ENCODE measurements around the gene LAMB2. TPM values are rescaled to one million over a fixed set of nuclear protein-coding genes. Genes with fewer than 3 reads are reported as not detected.

The LAMB2 gene
- polyA plus RNA-seq, 1 donor (not counting 4 experiments of a cell fraction or from before 2014, with no cell fraction given) = 108 TPM

DNA sequence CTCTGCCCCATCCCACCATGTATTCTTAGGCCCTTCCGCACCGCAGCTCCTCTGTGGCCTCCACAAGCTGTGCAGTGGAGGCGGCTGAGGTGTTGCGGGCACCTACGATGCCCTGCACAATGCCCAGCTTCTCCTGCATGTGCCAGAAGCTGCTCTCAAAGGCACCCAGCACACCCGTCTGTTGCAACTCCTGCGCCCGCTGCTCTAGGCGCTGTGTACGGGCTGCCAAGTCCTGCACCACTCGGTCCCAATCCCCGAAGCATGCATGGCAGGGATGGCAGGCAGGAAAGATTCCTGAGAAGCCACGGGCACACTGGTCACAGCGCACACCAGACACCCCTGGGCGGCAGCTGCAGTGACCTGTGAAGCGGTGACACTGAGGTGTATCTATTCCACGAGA is 9.2 kb downstream of the LAMB2 start:
- Histone ChIP-seq H3K9me3 (ENCODE audit: control insufficient read depth, low read depth, low read length) (no peaks in the 10 kb centered on the region), H3K9me1 (ENCODE audit: control insufficient read depth, extremely low read depth, insufficient read depth, low read length) (peaks cover 2% of the 10 kb centered on the region), H3K79me2 (ENCODE audit: control insufficient read depth, insufficient read depth, low read length) (peaks cover 15% of the 10 kb centered on the region), H3K9ac (ENCODE audit: control insufficient read depth, extremely low read depth, insufficient read depth, low read length) (no peak overlapping the region), H3K36me3 (ENCODE audit: control insufficient read depth in 2 of 2, extremely low read depth in 1 of 2, insufficient read depth in 2 of 2, low read length in 2 of 2) (peaks cover 33 to 38% of the 10 kb centered on the region in 2 experiments), H3K27me3 (ENCODE audit: control insufficient read depth, extremely low read depth, insufficient read depth, low read length) (no peaks in the 10 kb centered on the region), H3K4me3 (ENCODE audit: control insufficient read depth in 2 of 3, extremely low read depth in 1 of 3, insufficient read depth in 2 of 3, low read depth in 1 of 3, low read length in 3 of 3) (no peak overlapping the region), H3K4me2 (ENCODE audit: control insufficient read depth, extremely low read depth, insufficient read depth, low read depth, low read length) (no peak overlapping the region), H2AFZ (ENCODE audit: control insufficient read depth, low read length) (no peak overlapping the region), H3K27ac (ENCODE audit: control insufficient read depth, insufficient read depth, low read length) (no peak overlapping the region), H3K4me1 (ENCODE audit: control insufficient read depth, extremely low read depth, insufficient read depth, low read length) (peaks cover 13% of the 10 kb centered on the region), H4K20me1 (ENCODE audit: control insufficient read depth, extremely low read depth, insufficient read depth, low read length) (no peaks in the 10 kb centered on the region)
- TF ChIP-seq EZH2 (IDR thresholded peaks at IDR 0.05; ENCODE audit: low read length) (no peak), CTCF (optimal IDR thresholded peaks at IDR 0.05 in 1 of 3, IDR thresholded peaks at IDR 0.05 in 1 of 3, conservative IDR thresholded peaks at IDR 0.05 in 1 of 3; ENCODE audit: extremely low read depth in 1 of 3, insufficient read depth in 2 of 3, low read length in 3 of 3) (no peak)
- no peak for DNase-seq (ENCODE audit: low read depth, low spot score)
- dilution Hi-C loops (cut with MboI; ENCODE audit: extremely low pct_ligation_motif_present, low sequenced_read_pairs) = no loop called here
- no peak for FAIRE-seq

- TF ChIP-seq CTCF (optimal IDR thresholded peaks at IDR 0.05 in 1 of 3, IDR thresholded peaks at IDR 0.05 in 1 of 3, conservative IDR thresholded peaks at IDR 0.05 in 1 of 3; ENCODE audit: extremely low read depth in 1 of 3, insufficient read depth in 2 of 3, low read length in 3 of 3) (no peak), EZH2 (IDR thresholded peaks at IDR 0.05; ENCODE audit: low read length) (no peak)
- no peak overlapping the region for H2AFZ ChIP-seq (ENCODE audit: control insufficient read depth, low read length)
- no peak for FAIRE-seq
- H3K36me3 ChIP-seq (ENCODE audit: control insufficient read depth in 2 of 2, extremely low read depth in 1 of 2, insufficient read depth in 2 of 2, low read length in 2 of 2) = peaks cover 27 to 38% of the 10 kb centered on the region in 2 experiments
- H3K4me2 ChIP-seq (ENCODE audit: control insufficient read depth, extremely low read depth, insufficient read depth, low read depth, low read length) = no peak overlapping the region
- peaks cover 2% of the 10 kb centered on the region for H3K9me1 ChIP-seq (ENCODE audit: control insufficient read depth, extremely low read depth, insufficient read depth, low read length)
- H3K9me3 ChIP-seq (ENCODE audit: control insufficient read depth, low read depth, low read length) = no peaks in the 10 kb centered on the region
- peaks cover 13% of the 10 kb centered on the region for H3K4me1 ChIP-seq (ENCODE audit: control insufficient read depth, extremely low read depth, insufficient read depth, low read length)
- no peak for DNase-seq (ENCODE audit: low read depth, low spot score)
- no peak overlapping the region for H3K4me3 ChIP-seq (ENCODE audit: control insufficient read depth in 2 of 3, extremely low read depth in 1 of 3, insufficient read depth in 2 of 3, low read depth in 1 of 3, low read length in 3 of 3)
- no peak overlapping the region for H3K27ac ChIP-seq (ENCODE audit: control insufficient read depth, insufficient read depth, low read length)
- dilution Hi-C loops (cut with MboI; ENCODE audit: extremely low pct_ligation_motif_present, low sequenced_read_pairs) = no loop called here
- H3K79me2 ChIP-seq (ENCODE audit: control insufficient read depth, insufficient read depth, low read length) = peaks cover 15% of the 10 kb centered on the region
- no peaks in the 10 kb centered on the region for H3K27me3 ChIP-seq (ENCODE audit: control insufficient read depth, extremely low read depth, insufficient read depth, low read length)
- no peaks in the 10 kb centered on the region for H4K20me1 ChIP-seq (ENCODE audit: control insufficient read depth, extremely low read depth, insufficient read depth, low read length)
- no peak overlapping the region for H3K9ac ChIP-seq (ENCODE audit: control insufficient read depth, extremely low read depth, insufficient read depth, low read length)
Measured at GRCh38 chr3:49122886-49123545, 9.8 kb downstream of the LAMB2 start.

Data from keratinocyte (primary cell).